ENCODE data around the gene CLSTN1.

Gene CLSTN1

DNA sequence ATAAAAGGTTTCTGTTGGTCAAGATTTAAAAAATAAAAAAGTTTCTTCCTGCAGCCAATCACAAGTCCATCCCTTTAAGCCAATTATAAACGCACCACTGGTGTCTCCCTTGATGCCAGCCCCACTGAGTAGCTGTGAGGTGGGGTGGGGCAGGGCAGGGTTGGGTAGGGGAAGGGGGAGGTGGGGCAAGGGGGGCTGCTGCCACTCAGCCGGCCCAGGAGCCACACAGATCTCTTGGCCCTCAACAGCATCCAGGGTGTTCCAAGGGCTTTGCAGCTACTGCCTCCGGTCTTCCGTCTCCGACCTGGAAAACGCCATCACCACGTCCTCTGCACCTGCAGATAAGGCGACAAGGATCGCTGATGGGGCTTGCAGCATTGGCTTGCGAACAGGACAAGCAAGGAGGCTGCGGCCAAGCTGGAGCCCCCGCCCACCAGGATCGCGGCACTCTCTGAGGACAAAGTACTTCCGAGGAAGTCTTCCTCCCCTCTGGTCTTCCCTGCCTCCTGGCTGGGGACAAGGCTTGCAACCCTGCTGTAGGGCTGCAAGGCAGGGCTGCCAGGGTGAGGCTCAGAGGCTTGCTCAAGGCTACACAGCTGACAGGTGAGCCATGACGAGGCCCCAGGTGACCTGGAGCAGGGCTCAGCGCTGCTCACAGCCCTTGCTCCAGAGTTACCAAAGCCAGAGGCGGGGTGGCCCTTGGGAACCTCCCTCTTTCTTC, 26.8 kb upstream of the CLSTN1 start:
- Histone ChIP-seq H3K4me1 (ENCODE audit: control insufficient read depth, insufficient read depth, low read length) (no peaks in the 10 kb centered on the region), H3K9me3 (ENCODE audit: control insufficient read depth in 2 of 2, low read length in 2 of 2) (peaks cover 0 to 6% of the 10 kb centered on the region in 2 donors), H3K27me3 (ENCODE audit: control insufficient read depth in 1 of 2, insufficient read depth in 2 of 2, low read length in 2 of 2) (no peaks in the 10 kb centered on the region), H3K36me3 (ENCODE audit: control insufficient read depth in 2 of 2, insufficient read depth in 2 of 2, low read length in 2 of 2) (peaks cover 0 to 2% of the 10 kb centered on the region in 2 donors), H3K4me3 (ENCODE audit: low read length in 2 of 2) (no peak overlapping the region), H3K9ac (ENCODE audit: low read length in 2 of 2) (no peak overlapping the region), H3K27ac (ENCODE audit: low read length) (no peak overlapping the region)

- H3K9ac ChIP-seq (ENCODE audit: low read length in 2 of 2): no peak overlapping the region
- H3K36me3 ChIP-seq (ENCODE audit: control insufficient read depth in 2 of 2, insufficient read depth in 2 of 2, low read length in 2 of 2): peaks cover 0 to 2% of the 10 kb centered on the region in 2 donors
- H3K27ac ChIP-seq (ENCODE audit: low read length): no peak overlapping the region
Observed at GRCh38 chr1:9849691-9850441, 26.1 kb upstream of the CLSTN1 start.

GRCh38 chr1:9848022-9848421, 24.3 kb upstream of the CLSTN1 start:
- Histone ChIP-seq H3K4me1 (ENCODE audit: control insufficient read depth, insufficient read depth, low read length) (peaks cover 8% of the 10 kb centered on the region), H3K4me3 (ENCODE audit: low read length in 2 of 2) (no peak overlapping the region), H3K27ac (ENCODE audit: low read length) (no peak overlapping the region), H3K36me3 (ENCODE audit: control insufficient read depth in 2 of 2, insufficient read depth in 2 of 2, low read length in 2 of 2) (no peaks in the 10 kb centered on the region), H3K27me3 (ENCODE audit: control insufficient read depth in 1 of 2, insufficient read depth in 2 of 2, low read length in 2 of 2) (no peaks in the 10 kb centered on the region), H3K9ac (ENCODE audit: low read length in 2 of 2) (no peak overlapping the region), H3K9me3 (ENCODE audit: control insufficient read depth in 2 of 2, low read length in 2 of 2) (no peaks in the 10 kb centered on the region)

More at GRCh38 chr1:9849691-9850441, 26.1 kb upstream of the CLSTN1 start:
- Histone ChIP-seq H3K9me3 (ENCODE audit: control insufficient read depth in 2 of 2, low read length in 2 of 2) (peaks cover 0 to 6% of the 10 kb centered on the region in 2 donors), H3K4me1 (ENCODE audit: control insufficient read depth, insufficient read depth, low read length) (no peaks in the 10 kb centered on the region), H3K27me3 (ENCODE audit: control insufficient read depth in 1 of 2, insufficient read depth in 2 of 2, low read length in 2 of 2) (no peaks in the 10 kb centered on the region), H3K4me3 (ENCODE audit: low read length in 2 of 2) (no peak overlapping the region)

- no peak overlapping the region for H3K9ac ChIP-seq (ENCODE audit: low read length in 2 of 2)
- no peak overlapping the region for H3K4me3 ChIP-seq (ENCODE audit: low read length in 2 of 2)
- no peak overlapping the region for H3K27ac ChIP-seq (ENCODE audit: low read length)
- peaks cover 14% of the 10 kb centered on the region for H3K4me1 ChIP-seq (ENCODE audit: control insufficient read depth, insufficient read depth, low read length)
- no peaks in the 10 kb centered on the region for H3K9me3 ChIP-seq (ENCODE audit: control insufficient read depth in 2 of 2, low read length in 2 of 2)
- no peaks in the 10 kb centered on the region for H3K27me3 ChIP-seq (ENCODE audit: control insufficient read depth in 1 of 2, insufficient read depth in 2 of 2, low read length in 2 of 2)
- H3K36me3 ChIP-seq (ENCODE audit: control insufficient read depth in 2 of 2, insufficient read depth in 2 of 2, low read length in 2 of 2): no peaks in the 10 kb centered on the region
Observed at GRCh38 chr1:9847269-9847668, 23.5 kb upstream of the CLSTN1 start.

DNA sequence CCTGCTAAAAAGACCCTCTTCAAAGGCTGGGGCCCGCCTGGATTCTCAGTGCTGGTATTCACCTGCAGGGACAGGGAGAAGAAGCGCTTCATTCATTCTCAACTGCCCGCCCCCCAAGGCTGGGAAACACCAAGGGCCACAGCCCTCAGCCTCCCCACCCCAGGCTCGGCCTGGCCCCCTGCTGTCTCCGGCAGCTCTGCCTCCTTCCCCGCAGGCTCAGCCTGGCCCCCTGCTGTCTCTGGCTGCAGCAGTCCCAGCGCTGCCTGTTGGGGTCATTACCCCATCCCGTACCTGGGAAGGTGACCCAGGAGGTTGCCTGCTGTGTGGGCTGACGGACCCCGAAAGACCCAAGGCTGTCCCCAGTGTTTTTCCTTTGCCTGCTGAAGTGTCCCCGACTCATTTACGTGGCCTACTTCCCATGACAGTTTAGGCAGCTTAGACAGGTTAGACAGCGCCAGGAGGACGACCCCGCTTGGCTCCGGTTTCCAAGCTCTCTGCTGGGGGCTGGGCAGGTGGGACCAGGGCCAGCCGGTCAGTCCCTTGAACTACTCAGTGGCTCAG, 22.9 kb upstream of the CLSTN1 start:
- H3K36me3 ChIP-seq (ENCODE audit: control insufficient read depth in 2 of 2, insufficient read depth in 2 of 2, low read length in 2 of 2): no peaks in the 10 kb centered on the region
- no peak overlapping the region for H3K9ac ChIP-seq (ENCODE audit: low read length in 2 of 2)
- no peaks in the 10 kb centered on the region for H3K27me3 ChIP-seq (ENCODE audit: control insufficient read depth in 1 of 2, insufficient read depth in 2 of 2, low read length in 2 of 2)
- no peaks in the 10 kb centered on the region for H3K9me3 ChIP-seq (ENCODE audit: control insufficient read depth in 2 of 2, low read length in 2 of 2)
- no peak overlapping the region for H3K27ac ChIP-seq (ENCODE audit: low read length)
- peaks cover 15% of the 10 kb centered on the region for H3K4me1 ChIP-seq (ENCODE audit: control insufficient read depth, insufficient read depth, low read length)
- H3K4me3 ChIP-seq (ENCODE audit: low read length in 2 of 2): no peak overlapping the region

DNA sequence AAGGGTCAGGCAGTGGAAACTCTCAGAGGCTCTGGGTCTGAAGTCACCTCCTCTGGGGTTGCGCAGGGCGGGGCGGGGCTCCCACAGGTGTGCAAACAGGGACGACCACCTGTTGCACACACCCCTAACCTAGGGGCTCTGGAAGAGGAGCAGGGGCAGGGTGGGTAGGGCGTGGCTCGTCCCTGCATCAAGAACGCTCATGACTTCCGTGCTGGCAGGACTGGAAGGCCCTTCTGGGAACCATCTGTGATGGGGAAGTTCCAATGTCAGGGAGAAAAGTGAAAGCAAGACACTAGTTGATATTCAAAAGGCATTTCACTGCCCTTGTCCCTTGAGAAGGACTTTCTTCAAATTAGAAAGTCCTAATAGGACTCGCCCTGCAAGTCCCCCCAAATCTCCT, 22.1 kb upstream of the CLSTN1 start:
- H3K4me3 ChIP-seq (ENCODE audit: low read length in 2 of 2): no peak overlapping the region
- H3K4me1 ChIP-seq (ENCODE audit: control insufficient read depth, insufficient read depth, low read length): peaks cover 15% of the 10 kb centered on the region
- H3K36me3 ChIP-seq (ENCODE audit: control insufficient read depth in 2 of 2, insufficient read depth in 2 of 2, low read length in 2 of 2): no peaks in the 10 kb centered on the region
- H3K9ac ChIP-seq (ENCODE audit: low read length in 2 of 2): no peak overlapping the region
- H3K27ac ChIP-seq (ENCODE audit: low read length): no peak overlapping the region
- peaks cover 0 to 3% of the 10 kb centered on the region in 2 donors for H3K9me3 ChIP-seq (ENCODE audit: control insufficient read depth in 2 of 2, low read length in 2 of 2)
- no peaks in the 10 kb centered on the region for H3K27me3 ChIP-seq (ENCODE audit: control insufficient read depth in 1 of 2, insufficient read depth in 2 of 2, low read length in 2 of 2)

- peaks cover 15% of the 10 kb centered on the region for H3K4me1 ChIP-seq (ENCODE audit: control insufficient read depth, insufficient read depth, low read length)
- no peak overlapping the region for H3K4me3 ChIP-seq (ENCODE audit: low read length in 2 of 2)
- H3K9me3 ChIP-seq (ENCODE audit: control insufficient read depth in 2 of 2, low read length in 2 of 2): peaks cover 0 to 3% of the 10 kb centered on the region in 2 donors
- no peaks in the 10 kb centered on the region for H3K27me3 ChIP-seq (ENCODE audit: control insufficient read depth in 1 of 2, insufficient read depth in 2 of 2, low read length in 2 of 2)
- H3K9ac ChIP-seq (ENCODE audit: low read length in 2 of 2): no peak overlapping the region
- H3K27ac ChIP-seq (ENCODE audit: low read length): no peak overlapping the region
- H3K36me3 ChIP-seq (ENCODE audit: control insufficient read depth in 2 of 2, insufficient read depth in 2 of 2, low read length in 2 of 2): no peaks in the 10 kb centered on the region
Observed at GRCh38 chr1:9844756-9845155, 21.0 kb upstream of the CLSTN1 start.

DNA sequence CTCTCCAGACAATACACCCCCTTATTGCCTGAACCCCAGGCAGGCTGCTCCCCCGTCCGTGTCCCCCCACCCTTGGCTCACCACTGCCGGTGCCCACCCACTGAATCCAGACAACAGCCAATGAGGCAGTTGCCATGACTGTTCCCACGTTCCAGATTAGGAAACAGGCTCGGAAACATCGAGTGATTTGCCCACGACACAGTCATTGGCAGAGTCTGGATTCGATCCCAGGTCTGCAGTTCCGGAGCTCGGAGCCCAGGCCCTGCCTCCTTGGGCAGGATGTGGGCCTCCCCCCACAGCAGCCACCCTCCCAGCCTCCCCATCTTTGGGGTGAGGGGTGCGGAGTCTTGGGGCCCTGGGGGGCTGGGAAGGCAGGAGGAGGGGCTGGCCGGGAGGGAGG, 20.3 kb upstream of the CLSTN1 start:
- H3K9me3 ChIP-seq (ENCODE audit: control insufficient read depth in 2 of 2, low read length in 2 of 2): peaks cover 0 to 3% of the 10 kb centered on the region in 2 donors
- H3K4me3 ChIP-seq (ENCODE audit: low read length in 2 of 2): no peak overlapping the region
- H3K36me3 ChIP-seq (ENCODE audit: control insufficient read depth in 2 of 2, insufficient read depth in 2 of 2, low read length in 2 of 2): no peaks in the 10 kb centered on the region
- H3K9ac ChIP-seq (ENCODE audit: low read length in 2 of 2): no peak overlapping the region
- H3K27ac ChIP-seq (ENCODE audit: low read length): no peak overlapping the region
- peaks cover 15% of the 10 kb centered on the region for H3K4me1 ChIP-seq (ENCODE audit: control insufficient read depth, insufficient read depth, low read length)
- no peaks in the 10 kb centered on the region for H3K27me3 ChIP-seq (ENCODE audit: control insufficient read depth in 1 of 2, insufficient read depth in 2 of 2, low read length in 2 of 2)

- H3K27ac ChIP-seq (ENCODE audit: low read length): no peak overlapping the region
Observed at GRCh38 chr1:9843576-9843945, 19.8 kb upstream of the CLSTN1 start.

DNA sequence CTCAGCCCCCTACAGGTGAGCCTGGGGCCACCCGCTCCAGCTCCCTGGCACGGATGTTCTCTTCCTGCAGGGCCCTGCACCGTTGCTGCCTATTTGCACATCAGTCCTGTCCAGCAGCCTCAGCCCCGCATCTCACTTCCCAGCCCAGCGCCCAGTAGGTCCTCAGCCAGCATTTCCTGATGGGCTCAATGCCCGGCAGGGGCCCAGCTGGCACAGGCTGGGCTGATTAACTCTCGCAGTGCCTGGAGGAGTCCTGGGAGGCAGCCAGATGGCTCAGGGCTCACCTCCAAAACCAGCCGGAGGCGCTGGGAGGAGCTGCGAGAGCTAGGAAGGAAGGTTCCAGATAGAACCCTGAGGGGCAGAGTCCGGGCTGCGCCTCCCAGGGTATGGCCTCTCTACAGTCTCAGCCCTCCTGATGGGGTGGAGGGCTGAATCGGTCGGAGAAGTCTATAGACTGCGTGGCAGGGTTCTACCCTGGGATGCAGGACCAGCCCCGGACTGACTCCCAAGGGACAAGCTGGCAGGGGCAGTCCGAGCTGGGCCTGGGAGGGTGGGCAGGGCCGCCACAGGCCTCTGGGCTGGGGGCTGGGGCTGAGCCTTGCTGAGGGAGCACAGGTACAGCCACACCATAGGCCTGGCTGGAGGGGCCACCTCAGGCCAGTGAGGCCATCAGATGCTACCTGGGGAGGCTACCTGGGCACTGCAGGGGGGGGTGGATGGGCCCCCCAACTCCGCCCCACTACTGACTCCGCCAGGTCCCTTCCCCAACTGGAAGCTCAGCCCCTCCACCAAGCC, 19.2 kb upstream of the CLSTN1 start:
- no peak overlapping the region for H3K4me3 ChIP-seq (ENCODE audit: low read length in 2 of 2)
- no peak overlapping the region for H3K9ac ChIP-seq (ENCODE audit: low read length in 2 of 2)
- peaks cover 0 to 3% of the 10 kb centered on the region in 2 donors for H3K9me3 ChIP-seq (ENCODE audit: control insufficient read depth in 2 of 2, low read length in 2 of 2)
- peaks cover 15% of the 10 kb centered on the region for H3K4me1 ChIP-seq (ENCODE audit: control insufficient read depth, insufficient read depth, low read length)
- H3K36me3 ChIP-seq (ENCODE audit: control insufficient read depth in 2 of 2, insufficient read depth in 2 of 2, low read length in 2 of 2): no peaks in the 10 kb centered on the region
- H3K27ac ChIP-seq (ENCODE audit: low read length): no peak overlapping the region
- no peaks in the 10 kb centered on the region for H3K27me3 ChIP-seq (ENCODE audit: control insufficient read depth in 1 of 2, insufficient read depth in 2 of 2, low read length in 2 of 2)

More at GRCh38 chr1:9843576-9843945, 19.8 kb upstream of the CLSTN1 start:
- no peaks in the 10 kb centered on the region for H3K36me3 ChIP-seq (ENCODE audit: control insufficient read depth in 2 of 2, insufficient read depth in 2 of 2, low read length in 2 of 2)
- no peak overlapping the region for H3K4me3 ChIP-seq (ENCODE audit: low read length in 2 of 2)
- peaks cover 0 to 3% of the 10 kb centered on the region in 2 donors for H3K9me3 ChIP-seq (ENCODE audit: control insufficient read depth in 2 of 2, low read length in 2 of 2)
- H3K27me3 ChIP-seq (ENCODE audit: control insufficient read depth in 1 of 2, insufficient read depth in 2 of 2, low read length in 2 of 2): no peaks in the 10 kb centered on the region
- H3K4me1 ChIP-seq (ENCODE audit: control insufficient read depth, insufficient read depth, low read length): peaks cover 15% of the 10 kb centered on the region
- no peak overlapping the region for H3K9ac ChIP-seq (ENCODE audit: low read length in 2 of 2)

Measured in stomach smooth muscle (tissue), 2 donors.